Vagina (tissue), 2 donors: ENCODE measurements around the gene IL1R2. TPM values are rescaled to one million over a fixed set of nuclear protein-coding genes. Genes with fewer than 3 reads are reported as not detected.
A peak's percentile ranks its signal among the peaks of the same experiment; 100 is the strongest.
"Not testable (repeated sequence)": the region's sequence is repeated elsewhere in the genome, so short reads cannot be mapped to it uniquely, and the experiment has no call there.

Source experiments
- DNase-seq, 2 donors: peaks; one replicate each; pipeline ENCODE4 v3.0.0-alpha.2; 2017; ENCODE audit errors: extremely low spot score in 2 of 2
- H3K27ac ChIP-seq: fragments of 200-600 bp; sonication (generic); one replicate; pipeline ENCODE4 v1.5.1; 2019
- H3K27me3 ChIP-seq: fragments of 200-600 bp; sonication (generic); one replicate; pipeline ENCODE4 v1.5.1; 2019
- H3K36me3 ChIP-seq, 2 donors: fragments of 200-600 bp; sonication (generic); one replicate each; pipeline ENCODE4 v1.5.1; 2017 to 2019
- H3K4me1 ChIP-seq: fragments of 200-600 bp; sonication (generic); one replicate; pipeline ENCODE4 v1.5.1; 2019
- H3K4me3 ChIP-seq, 2 donors: fragments of 200-600 bp; sonication (generic); 1 replicate in 1 of 2; 2 replicates in 1 of 2; pipeline ENCODE4 v1.5.1; 2016 to 2019
- H3K9me3 ChIP-seq: fragments of 200-600 bp; sonication (generic); one replicate; pipeline ENCODE4 v1.5.1; 2019
- POLR2A ChIP-seq, 2 donors: fragments of 450-650 bp; IDR thresholded peaks; one replicate each; pipeline ENCODE4 v1.6.1; 2017; ENCODE audit warnings: antibody characterized with exemption in 2 of 2, mild to moderate bottlenecking in 2 of 2, moderate library complexity in 2 of 2
- POLR2AphosphoS5 ChIP-seq, 2 donors: sonication (generic); formaldehyde crosslinking; IDR thresholded peaks; one replicate each; pipeline ENCODE4 v1.9.0; 2017; ENCODE audit warnings: antibody characterized with exemption in 2 of 2, mild to moderate bottlenecking in 2 of 2, low read depth in 1 of 2; ENCODE audit not compliant: insufficient read depth in 1 of 2
- intact Hi-C: fragments of 100-400 bp; cut with DNase I; formaldehyde crosslinking; loops from one replicate; pipeline ENCODE4 v1.15.1; 2023
- total RNA-seq: library from RNA; depleted of rRNA; stranded (reverse); fragments of >200 nt; gene quantifications from one replicate; pipeline ENCODE4 v1.2.3, GENCODE V29; 2016
- TF ChIP-seq, protein P1 (sequence below), 3 experiments: fragments of 450-650 bp in 2 of 3; fragments of 200-600 bp in 1 of 3; sonication (generic) in 1 of 3; IDR thresholded peaks; one replicate each; pipeline ENCODE4 v1.5.1; 2017 to 2019; ENCODE audit warnings: antibody characterized with exemption in 3 of 3, mild to moderate bottlenecking in 2 of 3, moderate library complexity in 2 of 3

IL1R2 gene
- total RNA-seq, 1 donor from 2014 or later = 63.3 TPM

DNA sequence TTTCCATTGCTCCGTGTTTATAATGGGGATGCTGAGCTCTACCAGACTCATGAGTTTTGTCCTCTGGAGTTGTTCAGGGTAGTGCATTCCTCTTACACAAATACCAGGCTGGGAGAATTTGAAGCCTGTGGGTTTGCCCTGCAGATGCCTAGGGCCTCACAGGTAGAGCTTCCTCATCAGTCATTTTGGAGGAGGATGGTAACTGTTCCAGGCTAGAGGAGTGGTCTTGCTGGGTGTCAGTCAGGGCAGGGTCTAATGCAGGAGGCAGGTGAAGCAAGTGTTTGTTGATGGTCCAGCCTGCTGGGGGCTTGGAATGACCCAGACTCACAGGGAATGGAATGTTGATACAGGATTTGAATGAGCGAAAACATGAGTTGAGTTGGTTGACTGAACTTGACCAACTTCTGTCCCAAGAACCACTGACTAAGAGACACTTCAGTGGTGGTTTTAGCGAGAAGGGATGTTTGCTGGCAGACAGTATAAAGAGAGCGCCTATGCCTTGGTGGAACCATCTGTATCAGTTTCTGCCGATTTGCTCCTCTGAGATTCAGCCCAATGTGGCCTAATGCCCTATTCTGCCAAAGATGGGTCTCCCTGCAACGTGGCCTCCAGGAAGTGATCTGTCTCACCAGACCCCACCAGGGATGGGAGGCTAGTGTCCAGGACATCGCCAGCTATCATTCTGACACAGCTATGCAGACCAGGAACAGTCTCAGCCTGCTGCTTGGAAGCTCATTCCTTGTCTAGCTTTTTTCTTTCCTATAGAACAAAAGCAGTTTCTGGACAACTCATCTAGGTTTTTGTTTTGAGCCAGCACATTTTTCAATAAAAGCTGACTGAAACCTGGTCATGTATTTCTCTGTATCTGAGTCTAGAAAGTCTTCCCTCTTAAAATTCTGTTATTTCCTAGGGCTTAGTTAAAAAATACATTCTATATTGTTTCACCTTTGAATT is 9.3 kb downstream of the IL1R2 start:
- Histone ChIP-seq H3K27ac (no peak overlapping the region), H3K4me1 (peaks cover 12% of the 10 kb centered on the region), H3K4me3 (no peak overlapping the region), H3K27me3 (no peaks in the 10 kb centered on the region), H3K36me3 (no peaks in the 10 kb centered on the region), H3K9me3 (no peaks in the 10 kb centered on the region)
- TF ChIP-seq, protein P1, sequence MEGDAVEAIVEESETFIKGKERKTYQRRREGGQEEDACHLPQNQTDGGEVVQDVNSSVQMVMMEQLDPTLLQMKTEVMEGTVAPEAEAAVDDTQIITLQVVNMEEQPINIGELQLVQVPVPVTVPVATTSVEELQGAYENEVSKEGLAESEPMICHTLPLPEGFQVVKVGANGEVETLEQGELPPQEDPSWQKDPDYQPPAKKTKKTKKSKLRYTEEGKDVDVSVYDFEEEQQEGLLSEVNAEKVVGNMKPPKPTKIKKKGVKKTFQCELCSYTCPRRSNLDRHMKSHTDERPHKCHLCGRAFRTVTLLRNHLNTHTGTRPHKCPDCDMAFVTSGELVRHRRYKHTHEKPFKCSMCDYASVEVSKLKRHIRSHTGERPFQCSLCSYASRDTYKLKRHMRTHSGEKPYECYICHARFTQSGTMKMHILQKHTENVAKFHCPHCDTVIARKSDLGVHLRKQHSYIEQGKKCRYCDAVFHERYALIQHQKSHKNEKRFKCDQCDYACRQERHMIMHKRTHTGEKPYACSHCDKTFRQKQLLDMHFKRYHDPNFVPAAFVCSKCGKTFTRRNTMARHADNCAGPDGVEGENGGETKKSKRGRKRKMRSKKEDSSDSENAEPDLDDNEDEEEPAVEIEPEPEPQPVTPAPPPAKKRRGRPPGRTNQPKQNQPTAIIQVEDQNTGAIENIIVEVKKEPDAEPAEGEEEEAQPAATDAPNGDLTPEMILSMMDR (IDR thresholded peaks at IDR 0.05) = no peak
- TF ChIP-seq POLR2AphosphoS5 (IDR thresholded peaks at IDR 0.05; ENCODE audit: insufficient read depth in 1 of 2, low read depth in 1 of 2) = no peak
- no peak for TF ChIP-seq POLR2A (IDR thresholded peaks at IDR 0.05)
- no peak for DNase-seq
- intact Hi-C loops = no loop called here

DNA sequence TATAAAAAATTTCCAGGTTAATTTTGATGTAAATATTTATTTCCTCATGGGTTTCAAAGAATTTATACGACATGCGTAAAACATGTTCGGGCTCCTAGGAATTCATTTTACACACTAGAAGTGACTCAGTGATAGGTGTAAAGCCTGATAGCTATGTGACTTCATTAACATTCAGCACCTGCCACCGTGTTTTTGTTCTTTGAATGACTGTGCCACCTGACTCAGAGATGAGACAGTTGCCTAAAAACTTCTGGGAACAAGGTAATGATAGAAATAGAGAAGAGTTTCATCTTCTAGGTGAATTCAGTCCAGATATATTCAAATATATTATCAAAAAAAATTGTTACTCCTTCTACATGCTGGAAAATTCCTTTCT is 10.0 kb downstream of the IL1R2 start:
- intact Hi-C loops = no loop called here
- Histone ChIP-seq H3K4me1 (peaks cover 16% of the 10 kb centered on the region), H3K27ac (no peak overlapping the region), H3K36me3 (no peaks in the 10 kb centered on the region), H3K27me3 (no peaks in the 10 kb centered on the region), H3K4me3 (no peak overlapping the region), H3K9me3 (no peaks in the 10 kb centered on the region)
- TF ChIP-seq POLR2AphosphoS5 (IDR thresholded peaks at IDR 0.05; ENCODE audit: insufficient read depth in 1 of 2, low read depth in 1 of 2) (peak in 1 of 2 donors; percentile 50), POLR2A (IDR thresholded peaks at IDR 0.05) (no peak)
- no peak for DNase-seq

DNA sequence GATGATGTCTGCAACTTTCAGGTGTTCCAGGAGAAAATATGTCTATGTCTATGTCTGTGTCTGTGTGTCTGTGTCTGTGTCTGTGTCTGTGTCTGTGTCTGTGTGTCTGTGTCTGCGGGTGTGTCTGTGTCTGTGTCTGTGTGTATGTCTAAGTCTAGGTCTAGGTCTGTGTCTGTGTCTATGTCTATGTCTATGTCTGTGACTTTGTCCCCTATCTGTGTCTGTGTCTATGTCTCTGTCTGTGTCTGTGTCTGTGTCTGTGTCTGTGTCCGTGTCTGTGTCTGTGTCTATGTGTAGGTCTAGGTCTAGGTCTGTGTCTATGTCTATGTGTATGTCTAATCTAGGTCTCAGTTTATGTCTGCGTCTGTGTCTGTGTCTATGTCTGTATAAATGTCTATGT is 10.5 kb downstream of the IL1R2 start:
- no peaks in the 10 kb centered on the region for H3K9me3 ChIP-seq
- no peaks in the 10 kb centered on the region for H3K27me3 ChIP-seq
- H3K36me3 ChIP-seq = no peaks in the 10 kb centered on the region
- peaks cover 16% of the 10 kb centered on the region for H3K4me1 ChIP-seq
- no peak overlapping the region for H3K4me3 ChIP-seq
- TF ChIP-seq POLR2A (IDR thresholded peaks at IDR 0.05) (no peak), POLR2AphosphoS5 (IDR thresholded peaks at IDR 0.05; ENCODE audit: insufficient read depth in 1 of 2, low read depth in 1 of 2) (no peak)
- H3K27ac ChIP-seq = no peak overlapping the region
- intact Hi-C loops = no loop called here
- DNase-seq = no peak

DNA sequence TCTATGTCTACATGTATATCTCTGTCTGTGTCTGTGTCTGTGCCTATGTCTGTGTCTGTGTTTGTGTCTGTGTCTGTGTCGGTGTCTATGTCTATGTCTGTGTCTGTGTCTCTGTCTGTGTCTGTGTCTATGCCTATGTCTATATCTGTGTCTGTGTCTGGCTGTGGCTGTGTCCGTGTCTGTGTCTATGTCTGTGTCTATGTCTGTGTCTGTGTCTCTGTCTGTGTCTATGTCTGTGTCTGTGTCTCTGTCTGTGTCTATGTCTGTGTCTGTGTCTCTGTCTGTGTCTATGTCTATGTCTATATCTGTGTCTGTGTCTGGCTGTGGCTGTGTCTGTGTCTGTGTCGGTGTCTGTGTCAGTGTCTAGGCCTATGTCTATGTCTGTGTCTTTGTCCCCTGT is 11.1 kb downstream of the IL1R2 start:
- H3K27me3 ChIP-seq, intact Hi-C loops: not testable (repeated sequence)
- peaks cover 16% of the 10 kb centered on the region for H3K4me1 ChIP-seq

DNA sequence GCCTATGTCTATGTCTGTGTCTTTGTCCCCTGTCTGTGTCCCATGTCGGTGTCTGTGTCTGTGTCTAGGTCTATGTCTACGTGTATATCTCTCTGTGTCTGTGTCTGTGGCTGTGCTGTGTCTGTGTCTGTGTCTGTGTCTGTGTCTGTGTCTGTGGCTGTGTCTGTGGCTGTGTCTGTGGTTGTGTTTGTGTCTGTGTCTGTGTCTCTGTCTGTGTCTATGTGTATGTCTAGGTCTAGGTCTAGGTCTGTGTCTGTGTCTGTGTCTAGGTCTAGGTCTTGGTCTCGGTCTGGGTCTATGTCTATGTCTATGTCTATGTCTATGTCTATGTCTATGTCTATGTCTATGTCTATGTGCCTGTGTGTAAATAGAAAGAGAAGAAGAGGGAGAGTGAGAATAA is 11.9 kb downstream of the IL1R2 start:
- Histone ChIP-seq H3K9me3 (no peaks in the 10 kb centered on the region), H3K4me3 (no peak overlapping the region), H3K27ac (peak overlapping the region; percentile 64), H3K36me3 (no peaks in the 10 kb centered on the region), H3K27me3 (no peaks in the 10 kb centered on the region), H3K4me1 (peaks cover 16% of the 10 kb centered on the region)
- no peak for TF ChIP-seq POLR2A (IDR thresholded peaks at IDR 0.05)
- TF ChIP-seq POLR2AphosphoS5 (IDR thresholded peaks at IDR 0.05; ENCODE audit: insufficient read depth in 1 of 2, low read depth in 1 of 2) = no peak
- TF ChIP-seq, protein P1 (IDR thresholded peaks at IDR 0.05) = no peak
- intact Hi-C loops = no loop called here
- no peak for DNase-seq

More for the DNA sequence above, 11.1 kb downstream of the IL1R2 start:
- not testable (repeated sequence) for H3K4me3 ChIP-seq, H3K9me3 ChIP-seq, DNase-seq, H3K27ac ChIP-seq, H3K36me3 ChIP-seq

DNA sequence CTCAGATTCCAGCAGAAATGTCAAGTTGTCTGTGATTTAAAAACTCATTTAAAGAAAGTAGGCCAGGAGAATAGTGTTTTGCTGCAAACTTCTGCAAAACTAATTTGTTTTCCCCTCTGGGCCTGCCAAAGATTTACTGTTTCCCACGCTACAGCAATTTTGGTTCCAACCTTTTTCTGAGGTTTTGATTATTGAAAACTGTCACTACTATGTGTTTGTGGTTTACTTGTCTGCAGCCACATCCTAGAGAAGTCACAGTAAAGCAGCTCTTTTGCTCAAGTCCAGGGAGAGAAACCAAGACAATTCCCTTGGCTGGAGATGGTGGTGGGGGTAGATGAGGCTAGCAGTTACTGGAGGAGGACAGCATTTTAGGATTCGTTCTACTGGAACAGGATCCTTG is 12.8 kb downstream of the IL1R2 start:
- Histone ChIP-seq H3K4me3 (no peak overlapping the region), H3K36me3 (no peaks in the 10 kb centered on the region), H3K9me3 (no peaks in the 10 kb centered on the region), H3K4me1 (peaks cover 16% of the 10 kb centered on the region), H3K27ac (peak overlapping the region; percentile 64), H3K27me3 (no peaks in the 10 kb centered on the region)
- TF ChIP-seq POLR2A (IDR thresholded peaks at IDR 0.05) = no peak
- TF ChIP-seq, protein P1 (IDR thresholded peaks at IDR 0.05) = no peak
- TF ChIP-seq POLR2AphosphoS5 (IDR thresholded peaks at IDR 0.05; ENCODE audit: insufficient read depth in 1 of 2, low read depth in 1 of 2) = no peak
- intact Hi-C loops = no loop called here
- no peak for DNase-seq
